GM18505 (cell line): Measurements from ENCODE around the gene GSK3B.

Experiments used
- ATAC-seq: cut with Tn5 transposase; IDR thresholded peaks from one replicate; pipeline ENCODE4 v1.9.1; 2021; ENCODE audit not compliant: unreplicated experiment
- POLR2A ChIP-seq: IDR thresholded peaks from 4 replicates; pipeline ENCODE4 v1.6.1; 2011; ENCODE audit warnings: borderline replicate concordance; ENCODE audit not compliant: insufficient read depth, insufficient read length; ENCODE audit errors: extremely low read depth

GSK3B gene

GRCh38 chr3:119976214-119976613 is 118.0 kb downstream of the GSK3B start:
- TF ChIP-seq POLR2A = no peak
- ATAC-seq = no peak

GRCh38 chr3:119974656-119975055 is 119.6 kb downstream of the GSK3B start:
- no peak for ATAC-seq
- TF ChIP-seq POLR2A = no peak

- no peak for ATAC-seq
- no peak for TF ChIP-seq POLR2A
Observed at GRCh38 chr3:119973018-119973646, 121.1 kb downstream of the GSK3B start.

- no peak for ATAC-seq
- TF ChIP-seq POLR2A = no peak
Observed at GRCh38 chr3:119969759-119970158, 124.5 kb downstream of the GSK3B start.

GRCh38 chr3:119967353-119968006 is 126.8 kb downstream of the GSK3B start:
- TF ChIP-seq POLR2A = no peak
- no peak for ATAC-seq

GRCh38 chr3:119965692-119966091 is 128.6 kb downstream of the GSK3B start:
- ATAC-seq = no peak
- TF ChIP-seq POLR2A = no peak

- no peak for TF ChIP-seq POLR2A
- ATAC-seq = no peak
Observed at GRCh38 chr3:119964294-119964693, 130.0 kb downstream of the GSK3B start.

- ATAC-seq = no peak
- TF ChIP-seq POLR2A = no peak
Observed at GRCh38 chr3:119955972-119956371, 138.3 kb downstream of the GSK3B start.

- no peak for ATAC-seq
- TF ChIP-seq POLR2A = no peak
Observed at GRCh38 chr3:119950666-119951325, 143.5 kb downstream of the GSK3B start.

GRCh38 chr3:119945291-119945690 is 149.0 kb downstream of the GSK3B start:
- no peak for ATAC-seq
- TF ChIP-seq POLR2A = no peak

- no peak for TF ChIP-seq POLR2A
- ATAC-seq = no peak
Observed at GRCh38 chr3:119944091-119944490, 150.2 kb downstream of the GSK3B start.

- TF ChIP-seq POLR2A = no peak
- no peak for ATAC-seq
Observed at GRCh38 chr3:119939077-119939476, 155.2 kb downstream of the GSK3B start.

- no peak for TF ChIP-seq POLR2A
- ATAC-seq = peak; percentile 99
Observed at GRCh38 chr3:119937229-119937628, 157.0 kb downstream of the GSK3B start.

- TF ChIP-seq POLR2A = no peak
- no peak for ATAC-seq
Observed at GRCh38 chr3:119934249-119934648, 160.0 kb downstream of the GSK3B start.
